ENCODE measurements around the gene OR51F2.
"Not testable (repeated sequence)": the region's sequence is repeated elsewhere in the genome, so short reads cannot be mapped to it uniquely, and the experiment has no call there.

DNA sequence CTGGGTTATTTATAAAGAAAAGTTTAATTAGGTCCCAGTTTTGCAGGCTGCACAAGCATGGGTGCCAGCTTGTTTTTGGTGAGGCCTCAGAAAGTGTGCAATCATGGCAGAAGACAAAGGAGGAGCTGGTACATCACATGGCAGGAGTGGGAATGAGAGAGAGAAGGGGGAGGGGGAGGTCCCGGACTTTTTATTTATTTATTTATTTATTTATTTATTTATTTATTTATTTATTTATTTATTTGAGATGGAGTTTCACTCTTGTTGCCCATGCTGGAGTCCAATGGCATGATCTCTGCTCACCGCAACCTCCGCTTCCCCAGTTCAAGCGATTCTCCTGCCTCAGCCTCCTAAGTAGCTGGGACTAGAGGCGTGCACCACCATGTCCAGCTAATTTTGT, 19.8 kb upstream of the OR51F2 start:
- TF ChIP-seq, protein P1, sequence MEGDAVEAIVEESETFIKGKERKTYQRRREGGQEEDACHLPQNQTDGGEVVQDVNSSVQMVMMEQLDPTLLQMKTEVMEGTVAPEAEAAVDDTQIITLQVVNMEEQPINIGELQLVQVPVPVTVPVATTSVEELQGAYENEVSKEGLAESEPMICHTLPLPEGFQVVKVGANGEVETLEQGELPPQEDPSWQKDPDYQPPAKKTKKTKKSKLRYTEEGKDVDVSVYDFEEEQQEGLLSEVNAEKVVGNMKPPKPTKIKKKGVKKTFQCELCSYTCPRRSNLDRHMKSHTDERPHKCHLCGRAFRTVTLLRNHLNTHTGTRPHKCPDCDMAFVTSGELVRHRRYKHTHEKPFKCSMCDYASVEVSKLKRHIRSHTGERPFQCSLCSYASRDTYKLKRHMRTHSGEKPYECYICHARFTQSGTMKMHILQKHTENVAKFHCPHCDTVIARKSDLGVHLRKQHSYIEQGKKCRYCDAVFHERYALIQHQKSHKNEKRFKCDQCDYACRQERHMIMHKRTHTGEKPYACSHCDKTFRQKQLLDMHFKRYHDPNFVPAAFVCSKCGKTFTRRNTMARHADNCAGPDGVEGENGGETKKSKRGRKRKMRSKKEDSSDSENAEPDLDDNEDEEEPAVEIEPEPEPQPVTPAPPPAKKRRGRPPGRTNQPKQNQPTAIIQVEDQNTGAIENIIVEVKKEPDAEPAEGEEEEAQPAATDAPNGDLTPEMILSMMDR (IDR thresholded peaks at IDR 0.05): not testable (repeated sequence)
- TF ChIP-seq EP300 (IDR thresholded peaks at IDR 0.05); POLR2A (IDR thresholded peaks at IDR 0.05; ENCODE audit: low read depth): not testable (repeated sequence)
